ENCODE data around the gene GOLGA7B.

DNA sequence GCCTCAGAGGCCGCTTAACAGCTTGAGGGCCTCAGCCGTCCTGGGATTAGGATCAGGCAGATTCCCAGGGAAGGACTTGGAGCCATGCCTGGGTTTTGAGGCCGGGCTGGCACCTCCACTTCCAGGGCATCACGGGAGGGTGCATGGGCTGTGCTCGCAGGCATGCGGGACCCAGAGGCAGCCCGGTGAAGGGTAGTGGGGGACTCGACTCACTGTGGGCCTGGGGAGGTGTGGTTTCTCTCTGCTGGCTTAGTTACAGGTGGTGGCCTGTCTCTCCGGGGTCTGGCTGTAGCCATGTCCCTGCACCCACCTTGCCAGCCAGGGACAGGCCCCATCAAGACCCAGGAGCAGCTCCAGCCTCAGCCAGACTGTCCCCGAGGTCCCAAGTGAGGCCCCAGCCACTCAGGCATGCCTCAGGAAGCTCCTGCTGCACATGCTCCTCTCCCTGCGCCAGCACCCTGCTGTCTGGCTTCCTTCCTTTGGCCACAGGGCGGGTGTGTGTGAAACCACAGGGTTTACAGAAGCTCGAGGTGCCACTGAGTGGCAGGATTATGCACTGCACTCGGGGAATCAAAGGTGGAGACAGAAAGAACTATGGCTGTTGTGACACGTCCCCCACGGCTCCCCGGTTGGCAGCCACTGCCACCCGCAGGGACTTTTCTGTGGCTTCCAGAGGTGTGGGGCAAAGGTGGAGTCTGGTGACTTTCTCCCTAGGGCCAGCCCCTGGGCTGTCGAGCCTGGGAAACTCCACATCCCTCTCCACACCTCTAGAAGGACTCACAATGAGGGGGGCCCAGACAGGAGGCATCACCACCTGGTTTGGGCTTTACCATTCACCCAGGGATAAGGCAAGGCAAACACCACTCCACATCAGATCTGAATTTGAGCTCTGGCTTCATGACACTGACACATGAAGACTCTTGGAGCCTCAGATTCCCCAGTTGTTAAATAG, 19.7 kb downstream of the GOLGA7B start:
- TF ChIP-seq CTCF (IDR thresholded peaks at IDR 0.05), result peak; percentile 56 to 97 (median 94)
- TF ChIP-seq POLR2AphosphoS5 (IDR thresholded peaks at IDR 0.05), result no peak
- TF ChIP-seq POLR2A (IDR thresholded peaks at IDR 0.05), result no peak

All from upper lobe of left lung (tissue), 4 donors.